ENCODE results near the gene ZCCHC7. TPM values are rescaled to one million over a fixed set of nuclear protein-coding genes. Genes with fewer than 3 reads are reported as not detected.

The ZCCHC7 gene
- total and polyA plus RNA-seq, 2 donors (not counting 3 experiments of a cell fraction or from before 2014, with no cell fraction given) = 7.4 to 14.8 TPM

DNA sequence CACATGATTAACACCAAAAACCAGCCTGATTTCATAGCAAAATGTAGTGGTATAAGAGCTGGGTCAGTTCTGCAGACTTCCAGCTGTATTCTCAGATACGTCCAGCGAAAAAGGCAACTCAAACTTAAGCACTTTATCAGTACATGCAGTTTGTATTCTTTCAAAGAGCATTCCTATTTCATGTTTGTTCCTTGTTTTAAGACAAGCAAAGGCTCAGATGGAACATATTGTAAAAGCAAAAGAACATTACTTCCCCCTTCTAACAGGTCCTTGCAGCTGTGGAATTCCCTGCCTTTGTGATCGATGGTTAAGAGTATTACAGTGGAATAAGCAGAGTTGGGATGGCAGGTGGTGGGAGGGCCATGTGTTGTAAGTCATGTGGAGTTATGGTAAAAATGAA, 215.8 kb downstream of the ZCCHC7 start:
- Histone ChIP-seq H3K9me3 (replicated peaks; ENCODE audit: control insufficient read depth, insufficient read depth, low read length) (no peaks in the 10 kb centered on the region), H3K36me3 (ENCODE audit: control insufficient read depth in 2 of 2, extremely low read depth in 1 of 2, insufficient read depth in 2 of 2, low read length in 2 of 2) (no peaks in the 10 kb centered on the region), H3K4me2 (ENCODE audit: insufficient read depth, low read length) (no peak overlapping the region), H3K79me2 (ENCODE audit: control insufficient read depth, insufficient read depth, low read length) (no peaks in the 10 kb centered on the region), H4K20me1 (replicated peaks; ENCODE audit: control insufficient read depth, extremely low read depth, insufficient read depth, low read length) (no peaks in the 10 kb centered on the region), H3K27ac (ENCODE audit: insufficient read depth, low read depth, low read length) (no peak overlapping the region), H3K9ac (replicated peaks; ENCODE audit: extremely low read depth, insufficient read depth, low read length) (no peak overlapping the region), H3K9me1 (replicated peaks; ENCODE audit: control insufficient read depth, extremely low read depth, insufficient read depth, low read length) (no peaks in the 10 kb centered on the region), H3K27me3 (ENCODE audit: control insufficient read depth in 2 of 2, insufficient read depth in 2 of 2, low read length in 2 of 2) (no peaks in the 10 kb centered on the region), H3K4me3 (replicated peaks in 1 of 3; ENCODE audit: insufficient read depth in 1 of 3, low read depth in 1 of 3, low read length in 3 of 3) (no peak overlapping the region), H2AFZ (ENCODE audit: low read depth, low read length) (no peak overlapping the region), H3K4me1 (ENCODE audit: control insufficient read depth, extremely low read depth, insufficient read depth, low read length) (no peaks in the 10 kb centered on the region)
- dilution Hi-C loops (cut with MboI; ENCODE audit: extremely low pct_ligation_motif_present, low sequenced_read_pairs) (no loop called here), intact Hi-C loops (cut with micrococcal nuclease) (no loop called here)
- no peak for DNase-seq (ENCODE audit: low read depth, low spot score)
- FAIRE-seq = no peak
- ChIA-PET CTCF (no interaction called here), POLR2A (no interaction called here)
- no TSS peak for BruUV-seq (replicated peaks)
- TF ChIP-seq MAX (IDR thresholded peaks at IDR 0.05; ENCODE audit: insufficient read depth, insufficient read length) (no peak), MYC (IDR thresholded peaks at IDR 0.05; ENCODE audit: low read depth, low read length) (no peak), FOS (IDR thresholded peaks at IDR 0.05; ENCODE audit: borderline replicate concordance, insufficient read depth, low read length) (no peak), GATA2 (IDR thresholded peaks at IDR 0.05; ENCODE audit: insufficient read depth, insufficient read length, low read depth, low read length) (no peak), POLR2AphosphoS5 (IDR thresholded peaks at IDR 0.05; ENCODE audit: insufficient read depth, low read depth, low read length) (no peak), JUN (IDR thresholded peaks at IDR 0.05; ENCODE audit: borderline replicate concordance, insufficient read depth, insufficient read length, low read depth) (no peak), CTCF (IDR thresholded peaks at IDR 0.05; ENCODE audit: extremely low read depth in 1 of 2, insufficient read depth in 1 of 2, low read depth in 1 of 2, low read length in 2 of 2) (no peak), EZH2 (IDR thresholded peaks at IDR 0.05; ENCODE audit: borderline replicate concordance, low read depth, low read length, severe bottlenecking) (no peak), POLR2A (IDR thresholded peaks at IDR 0.05; ENCODE audit: low read depth, low read length) (no peak)
